ENCODE results near the gene FAT2. TPM values are rescaled to one million over a fixed set of nuclear protein-coding genes. Genes with fewer than 3 reads are reported as not detected.

FAT2 gene
- total and polyA plus RNA-seq, 2 experiments from 2014 or later, result 0.10 to 0.12 TPM

DNA sequence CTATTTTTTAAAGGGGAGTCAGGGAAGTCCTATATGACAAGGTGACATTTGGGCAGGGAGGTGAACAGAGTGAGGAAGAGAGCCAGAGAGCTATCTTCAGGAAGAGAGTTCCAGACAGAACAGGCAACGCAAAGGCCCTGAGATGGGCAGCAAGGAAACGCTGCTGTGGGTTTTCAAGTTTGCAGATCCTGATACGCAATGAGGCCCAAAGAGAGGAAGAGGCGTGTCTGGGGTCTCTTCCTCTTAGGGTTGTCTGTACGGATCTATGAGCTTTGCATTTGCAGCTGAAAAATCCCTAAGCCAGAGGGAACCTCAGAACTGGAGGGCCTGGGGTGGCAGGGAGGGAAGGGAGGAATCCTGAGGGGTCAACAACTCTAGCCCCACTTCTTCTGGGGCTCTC, 13.6 kb downstream of the FAT2 start:
- TF ChIP-seq, protein P1, sequence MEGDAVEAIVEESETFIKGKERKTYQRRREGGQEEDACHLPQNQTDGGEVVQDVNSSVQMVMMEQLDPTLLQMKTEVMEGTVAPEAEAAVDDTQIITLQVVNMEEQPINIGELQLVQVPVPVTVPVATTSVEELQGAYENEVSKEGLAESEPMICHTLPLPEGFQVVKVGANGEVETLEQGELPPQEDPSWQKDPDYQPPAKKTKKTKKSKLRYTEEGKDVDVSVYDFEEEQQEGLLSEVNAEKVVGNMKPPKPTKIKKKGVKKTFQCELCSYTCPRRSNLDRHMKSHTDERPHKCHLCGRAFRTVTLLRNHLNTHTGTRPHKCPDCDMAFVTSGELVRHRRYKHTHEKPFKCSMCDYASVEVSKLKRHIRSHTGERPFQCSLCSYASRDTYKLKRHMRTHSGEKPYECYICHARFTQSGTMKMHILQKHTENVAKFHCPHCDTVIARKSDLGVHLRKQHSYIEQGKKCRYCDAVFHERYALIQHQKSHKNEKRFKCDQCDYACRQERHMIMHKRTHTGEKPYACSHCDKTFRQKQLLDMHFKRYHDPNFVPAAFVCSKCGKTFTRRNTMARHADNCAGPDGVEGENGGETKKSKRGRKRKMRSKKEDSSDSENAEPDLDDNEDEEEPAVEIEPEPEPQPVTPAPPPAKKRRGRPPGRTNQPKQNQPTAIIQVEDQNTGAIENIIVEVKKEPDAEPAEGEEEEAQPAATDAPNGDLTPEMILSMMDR (IDR thresholded peaks at IDR 0.05; ENCODE audit: low read depth, low read length), result no peak
- Histone ChIP-seq H3K27ac (no peak overlapping the region), H3K9me3 (ENCODE audit: low read depth) (no peaks in the 10 kb centered on the region), H3K27me3 (no peaks in the 10 kb centered on the region), H3K4me3 (no peak overlapping the region), H3K36me3 (no peaks in the 10 kb centered on the region), H3K4me1 (ENCODE audit: low read depth) (no peaks in the 10 kb centered on the region)
- no peak for DNase-seq (ENCODE audit: low read depth in 1 of 2, low spot score in 1 of 2)

DNA sequence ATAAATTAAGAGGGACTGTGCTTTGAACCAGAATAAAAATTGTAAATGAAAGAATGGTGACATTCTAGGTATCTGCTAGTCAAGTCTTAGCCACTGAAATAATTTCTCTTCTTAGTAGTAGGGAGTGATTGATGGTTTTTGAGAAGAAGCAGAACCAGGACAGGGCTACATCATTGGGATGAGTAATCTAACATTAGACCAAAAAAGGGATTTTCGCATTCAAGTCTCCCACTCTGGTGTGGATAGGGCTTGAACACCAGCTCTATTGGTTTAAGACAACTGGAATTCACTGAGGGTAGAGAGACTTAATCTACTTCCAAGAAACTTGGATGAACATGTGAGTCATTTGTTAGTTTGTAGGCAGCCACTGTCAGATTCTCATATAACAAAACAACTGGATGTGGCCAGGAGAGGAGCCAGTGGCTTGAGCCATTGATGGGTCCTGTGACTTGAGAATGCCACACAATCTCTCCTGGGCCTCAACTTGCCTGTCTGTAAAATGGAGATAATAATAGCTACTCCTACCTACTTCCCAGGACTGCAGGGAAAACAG, 16.6 kb downstream of the FAT2 start:
- Histone ChIP-seq H3K36me3 (no peaks in the 10 kb centered on the region), H3K9me3 (ENCODE audit: low read depth) (no peaks in the 10 kb centered on the region), H3K4me3 (no peak overlapping the region), H3K27ac (no peak overlapping the region), H3K27me3 (no peaks in the 10 kb centered on the region), H3K4me1 (ENCODE audit: low read depth) (no peaks in the 10 kb centered on the region)
- TF ChIP-seq, protein P1 (IDR thresholded peaks at IDR 0.05; ENCODE audit: low read depth, low read length), result no peak
- DNase-seq (ENCODE audit: low read depth in 1 of 2, low spot score in 1 of 2), result no peak

DNA sequence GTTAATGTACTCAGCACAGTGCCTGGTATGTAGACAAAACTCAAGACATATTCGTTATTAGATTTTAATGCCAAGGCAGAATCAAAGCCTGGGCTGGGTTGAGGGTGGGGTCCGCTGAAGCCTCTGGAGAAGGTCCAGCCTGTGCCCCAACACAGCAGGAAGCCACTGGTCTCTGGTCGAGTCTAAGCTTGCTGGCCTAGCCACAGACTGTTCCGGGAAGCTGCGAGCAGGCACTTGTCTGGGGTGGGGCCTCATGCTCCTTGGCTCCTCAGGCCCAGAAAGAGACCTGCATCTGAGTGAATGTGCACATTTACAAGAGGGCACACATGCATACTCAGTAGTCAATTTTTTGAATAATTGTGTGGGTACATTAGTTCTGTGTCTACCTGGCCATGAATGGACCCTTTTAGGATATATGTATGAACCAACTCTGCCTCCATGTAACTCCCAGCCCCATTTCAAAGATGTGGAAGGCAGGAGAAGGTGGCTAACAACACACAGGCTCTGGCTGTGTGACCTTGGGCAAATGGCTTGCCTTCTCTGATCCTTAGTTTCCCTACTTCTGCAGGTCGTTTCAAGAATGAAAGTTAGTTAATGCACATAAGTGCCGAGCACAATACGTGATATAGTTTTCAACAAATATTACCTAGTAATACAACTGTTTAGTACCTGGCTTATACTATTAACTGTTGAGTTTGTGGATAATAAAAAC, 18.3 kb downstream of the FAT2 start:
- Histone ChIP-seq H3K4me3 (no peak overlapping the region), H3K4me1 (ENCODE audit: low read depth) (no peaks in the 10 kb centered on the region), H3K27ac (no peak overlapping the region), H3K36me3 (no peaks in the 10 kb centered on the region), H3K27me3 (no peaks in the 10 kb centered on the region), H3K9me3 (ENCODE audit: low read depth) (no peaks in the 10 kb centered on the region)
- no peak for DNase-seq (ENCODE audit: low read depth in 1 of 2, low spot score in 1 of 2)
- TF ChIP-seq, protein P1 (IDR thresholded peaks at IDR 0.05; ENCODE audit: low read depth, low read length), result no peak

DNA sequence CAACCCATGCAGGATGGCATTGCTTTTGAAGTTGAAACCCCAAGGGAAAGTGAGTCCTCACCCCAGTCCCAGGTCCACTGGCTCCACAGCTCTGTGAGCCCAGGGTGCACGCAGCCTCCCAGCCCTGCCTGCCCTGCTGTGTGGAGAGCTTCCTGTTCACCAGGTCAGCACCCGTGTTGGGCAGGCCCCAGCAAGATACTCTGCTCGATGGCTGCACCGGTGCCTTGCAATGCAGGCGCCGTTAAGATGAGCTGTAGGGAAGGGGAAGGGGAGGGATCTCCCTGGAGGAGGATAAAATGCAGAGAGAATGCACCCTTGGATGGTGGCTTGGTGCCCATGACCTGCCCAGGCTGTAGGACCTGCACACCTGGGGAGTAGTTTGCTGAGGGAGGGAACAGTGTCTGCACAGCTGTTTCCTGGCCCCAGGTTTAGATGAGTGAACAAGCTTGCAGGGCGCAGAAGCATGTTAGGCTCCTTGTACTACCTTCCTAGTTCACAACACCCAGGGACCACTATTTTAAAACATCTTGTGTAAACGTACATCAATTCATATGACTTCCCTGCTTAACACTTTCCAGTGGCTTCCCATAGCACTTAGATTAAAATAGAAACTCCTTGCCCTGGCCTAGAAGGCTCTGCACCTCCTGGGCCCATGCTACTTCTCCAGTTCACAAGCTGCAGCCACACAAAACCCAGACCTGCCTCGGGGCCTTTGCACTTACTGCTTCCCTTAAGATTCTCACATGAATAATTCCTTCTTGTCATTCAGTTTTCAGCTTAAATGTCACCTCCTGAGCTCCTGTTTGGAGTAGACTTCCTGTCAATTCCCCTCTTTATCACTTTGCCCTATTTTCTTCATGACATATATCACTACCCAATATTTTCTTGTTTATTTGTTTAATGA, 19.6 kb downstream of the FAT2 start:
- no peak for DNase-seq (ENCODE audit: low read depth in 1 of 2, low spot score in 1 of 2)
- H3K9me3 ChIP-seq (ENCODE audit: low read depth), result no peaks in the 10 kb centered on the region
- no peak overlapping the region for H3K27ac ChIP-seq
- H3K4me1 ChIP-seq (ENCODE audit: low read depth), result no peaks in the 10 kb centered on the region
- H3K36me3 ChIP-seq, result no peaks in the 10 kb centered on the region
- no peak overlapping the region for H3K4me3 ChIP-seq
- no peaks in the 10 kb centered on the region for H3K27me3 ChIP-seq
- TF ChIP-seq, protein P1 (IDR thresholded peaks at IDR 0.05; ENCODE audit: low read depth, low read length), result no peak

DNA sequence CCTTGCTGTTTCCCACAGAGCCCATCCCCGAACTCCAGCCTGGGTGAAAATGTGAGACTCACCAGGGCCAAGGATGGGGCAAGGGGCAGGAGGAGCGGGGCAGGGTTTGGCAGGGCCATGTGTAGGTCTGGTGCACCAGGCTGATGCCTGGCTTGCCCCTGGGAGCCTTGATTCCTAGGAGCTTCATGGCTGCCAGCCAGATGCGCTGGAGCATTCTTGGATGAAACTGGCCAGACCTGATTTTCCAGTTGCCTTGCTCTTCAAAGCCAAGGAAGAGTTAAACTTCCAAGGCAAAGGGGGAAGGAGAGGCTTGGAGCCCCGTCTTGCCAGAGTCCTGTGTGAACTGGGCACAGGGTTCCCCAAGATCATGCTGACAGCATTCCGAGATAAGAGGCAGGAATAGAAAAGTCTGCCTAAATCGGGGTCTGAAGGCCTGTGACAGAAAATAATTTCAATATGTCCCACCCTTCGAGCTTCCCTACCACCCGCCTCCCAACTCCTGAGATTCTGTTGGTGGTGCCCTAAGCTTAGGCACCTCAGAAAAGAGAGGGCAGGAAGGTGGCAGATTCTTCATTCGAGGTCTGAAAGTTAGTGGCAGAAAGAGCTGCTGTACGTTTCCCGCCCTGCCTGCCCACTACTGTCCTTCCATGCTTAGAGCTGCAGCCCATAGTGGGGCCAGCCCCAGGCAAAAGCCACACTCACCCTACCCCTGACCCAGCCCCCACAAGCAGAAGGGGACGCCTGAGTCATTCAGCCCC, 20.4 kb downstream of the FAT2 start:
- Histone ChIP-seq H3K27ac (no peak overlapping the region), H3K4me3 (no peak overlapping the region)

More for the DNA sequence above, 20.4 kb downstream of the FAT2 start:
- TF ChIP-seq, protein P1 (IDR thresholded peaks at IDR 0.05; ENCODE audit: low read depth, low read length), result no peak
- H3K27me3 ChIP-seq, result no peaks in the 10 kb centered on the region
- H3K9me3 ChIP-seq (ENCODE audit: low read depth), result no peaks in the 10 kb centered on the region
- no peaks in the 10 kb centered on the region for H3K36me3 ChIP-seq
- DNase-seq (ENCODE audit: low read depth in 1 of 2, low spot score in 1 of 2), result no peak
- H3K4me1 ChIP-seq (ENCODE audit: low read depth), result no peaks in the 10 kb centered on the region

All from cardiac muscle cell (in vitro differentiated cells and primary cell).